SK-N-MC (cell line): Measurements from ENCODE around the gene C2CD2.

Source experiments
- EZH2 ChIP-seq: fragments of 200-600 bp; sonication (generic); IDR thresholded peaks from one replicate; pipeline ENCODE4 v1.6.1; 2017; ENCODE audit warnings: antibody characterized with exemption
- POLR2AphosphoS5 ChIP-seq: IDR thresholded peaks from 2 replicates; pipeline ENCODE4 v1.6.1; 2012; ENCODE audit warnings: mild to moderate bottlenecking, low read depth, low read length, borderline replicate concordance

- no peak for TF ChIP-seq POLR2AphosphoS5
- TF ChIP-seq EZH2: no peak
Measured at GRCh38 chr21:41861255-41861654, 92.6 kb downstream of the C2CD2 start.
